Parathyroid adenoma (tissue), 2 donors: ENCODE data around the gene VEPH1.
"Not testable (repeated sequence)": the region's sequence is repeated elsewhere in the genome, so short reads cannot be mapped to it uniquely, and the experiment has no call there.

Source experiments
- H2AFZ ChIP-seq: fragments of 300-600 bp; sonication (generic); one replicate; pipeline ENCODE4 v1.7.0; 2017; ENCODE audit warnings: antibody characterized with exemption, mild to moderate bottlenecking
- H3K27ac ChIP-seq: fragments of 300-600 bp; sonication (generic); one replicate; pipeline ENCODE4 v1.7.0; 2017
- H3K27me3 ChIP-seq: fragments of 300-600 bp; sonication (generic); one replicate; pipeline ENCODE4 v1.7.0; 2017; ENCODE audit warnings: low read length; ENCODE audit not compliant: control insufficient read depth, insufficient read depth
- H3K36me3 ChIP-seq: fragments of 300-600 bp; sonication (generic); one replicate; pipeline ENCODE4 v1.7.0; 2017; ENCODE audit warnings: low read length; ENCODE audit not compliant: control insufficient read depth, insufficient read depth
- H3K4me1 ChIP-seq: fragments of 300-600 bp; sonication (generic); one replicate; pipeline ENCODE4 v1.7.0; 2017; ENCODE audit warnings: control low read depth
- H3K4me2 ChIP-seq: fragments of 300-600 bp; sonication (generic); one replicate; pipeline ENCODE4 v1.7.0; 2017; ENCODE audit warnings: low read length
- H3K4me3 ChIP-seq: fragments of 300-600 bp; sonication (generic); one replicate; pipeline ENCODE4 v1.7.0; 2017; ENCODE audit warnings: low read depth, low read length
- H3K79me2 ChIP-seq: fragments of 300-600 bp; sonication (generic); one replicate; pipeline ENCODE4 v1.7.0; 2017; ENCODE audit warnings: control low read depth
- H3K9ac ChIP-seq: fragments of 300-600 bp; sonication (generic); one replicate; pipeline ENCODE4 v1.7.0; 2017; ENCODE audit warnings: mild to moderate bottlenecking
- H3K9me3 ChIP-seq: fragments of 300-600 bp; sonication (generic); one replicate; pipeline ENCODE4 v1.7.0; 2017; ENCODE audit warnings: low read length; ENCODE audit not compliant: control insufficient read depth
- TF ChIP-seq, protein P1 (sequence below): fragments of 300-600 bp; sonication (generic); IDR thresholded peaks from one replicate; pipeline ENCODE4 v1.7.0; 2017; ENCODE audit warnings: antibody characterized with exemption, mild to moderate bottlenecking
- donor health status: primary hyperparathyroidism.

The VEPH1 gene

DNA sequence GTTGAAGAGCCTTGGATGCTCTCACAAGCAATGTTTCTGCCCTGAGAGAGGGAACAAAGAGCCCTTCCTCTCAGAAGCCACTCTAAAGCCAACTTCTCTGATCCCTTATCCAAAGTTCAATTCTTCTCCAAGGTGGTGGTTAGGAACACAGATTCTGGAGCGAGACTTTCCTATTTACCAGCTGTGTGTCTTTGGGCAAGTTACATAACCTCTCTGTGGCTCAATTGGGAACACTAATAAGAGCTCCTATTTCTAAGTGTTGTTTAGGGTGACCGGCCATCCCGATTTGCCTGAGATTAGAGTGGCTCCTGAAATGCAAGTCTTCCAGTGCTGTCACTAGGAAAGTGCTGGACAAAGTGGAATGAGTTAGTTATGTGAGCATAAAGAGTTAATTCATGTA, 175.4 kb downstream of the VEPH1 start:
- H3K4me2 ChIP-seq = no peak overlapping the region
- H3K4me1 ChIP-seq = no peaks in the 10 kb centered on the region
- no peak overlapping the region for H3K27ac ChIP-seq
- H3K4me3 ChIP-seq = no peak overlapping the region
- H3K9me3 ChIP-seq = no peaks in the 10 kb centered on the region
- no peaks in the 10 kb centered on the region for H3K79me2 ChIP-seq
- no peaks in the 10 kb centered on the region for H3K27me3 ChIP-seq
- no peak overlapping the region for H3K9ac ChIP-seq
- no peaks in the 10 kb centered on the region for H3K36me3 ChIP-seq
- no peak overlapping the region for H2AFZ ChIP-seq
- TF ChIP-seq, protein P1, sequence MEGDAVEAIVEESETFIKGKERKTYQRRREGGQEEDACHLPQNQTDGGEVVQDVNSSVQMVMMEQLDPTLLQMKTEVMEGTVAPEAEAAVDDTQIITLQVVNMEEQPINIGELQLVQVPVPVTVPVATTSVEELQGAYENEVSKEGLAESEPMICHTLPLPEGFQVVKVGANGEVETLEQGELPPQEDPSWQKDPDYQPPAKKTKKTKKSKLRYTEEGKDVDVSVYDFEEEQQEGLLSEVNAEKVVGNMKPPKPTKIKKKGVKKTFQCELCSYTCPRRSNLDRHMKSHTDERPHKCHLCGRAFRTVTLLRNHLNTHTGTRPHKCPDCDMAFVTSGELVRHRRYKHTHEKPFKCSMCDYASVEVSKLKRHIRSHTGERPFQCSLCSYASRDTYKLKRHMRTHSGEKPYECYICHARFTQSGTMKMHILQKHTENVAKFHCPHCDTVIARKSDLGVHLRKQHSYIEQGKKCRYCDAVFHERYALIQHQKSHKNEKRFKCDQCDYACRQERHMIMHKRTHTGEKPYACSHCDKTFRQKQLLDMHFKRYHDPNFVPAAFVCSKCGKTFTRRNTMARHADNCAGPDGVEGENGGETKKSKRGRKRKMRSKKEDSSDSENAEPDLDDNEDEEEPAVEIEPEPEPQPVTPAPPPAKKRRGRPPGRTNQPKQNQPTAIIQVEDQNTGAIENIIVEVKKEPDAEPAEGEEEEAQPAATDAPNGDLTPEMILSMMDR = no peak

DNA sequence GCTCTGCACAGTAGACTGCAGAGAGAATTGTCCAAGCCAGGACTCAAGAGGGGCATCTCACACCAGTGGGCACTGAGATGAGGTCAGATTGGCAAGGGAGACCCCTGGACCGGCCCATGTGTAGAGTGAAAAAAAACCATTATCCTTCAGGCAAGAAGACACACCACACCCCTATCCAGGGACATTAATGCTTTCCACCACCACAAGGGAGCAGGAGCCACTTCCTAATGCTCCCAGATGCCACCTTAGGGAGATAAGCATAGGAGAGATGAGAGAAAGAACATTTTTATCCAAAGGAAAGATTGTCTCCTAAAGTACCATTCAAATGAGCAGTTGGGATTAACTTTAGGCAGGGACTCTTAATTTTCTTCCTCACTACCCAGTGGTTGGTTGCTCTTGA, 176.2 kb downstream of the VEPH1 start:
- Histone ChIP-seq H3K36me3 (no peaks in the 10 kb centered on the region), H3K4me1 (no peaks in the 10 kb centered on the region), H3K9ac (no peak overlapping the region), H3K79me2 (no peaks in the 10 kb centered on the region), H3K9me3 (no peaks in the 10 kb centered on the region), H3K4me2 (no peak overlapping the region), H3K27me3 (no peaks in the 10 kb centered on the region), H3K4me3 (no peak overlapping the region), H2AFZ (no peak overlapping the region), H3K27ac (no peak overlapping the region)
- TF ChIP-seq, protein P1 = no peak

GRCh38 chr3:157324869-157325268, 178.3 kb downstream of the VEPH1 start:
- not testable (repeated sequence) for H3K9ac ChIP-seq, H3K27ac ChIP-seq, H2AFZ ChIP-seq, H3K36me3 ChIP-seq, H3K27me3 ChIP-seq, H3K79me2 ChIP-seq, H3K4me3 ChIP-seq, H3K9me3 ChIP-seq, H3K4me2 ChIP-seq, H3K4me1 ChIP-seq

GRCh38 chr3:157323360-157323759, 179.9 kb downstream of the VEPH1 start:
- H3K4me3 ChIP-seq = no peak overlapping the region
- no peaks in the 10 kb centered on the region for H3K4me1 ChIP-seq
- no peak overlapping the region for H3K4me2 ChIP-seq
- no peaks in the 10 kb centered on the region for H3K27me3 ChIP-seq
- no peak overlapping the region for H3K27ac ChIP-seq
- no peak overlapping the region for H2AFZ ChIP-seq
- no peaks in the 10 kb centered on the region for H3K9me3 ChIP-seq
- no peak overlapping the region for H3K9ac ChIP-seq
- TF ChIP-seq, protein P1 = no peak
- H3K79me2 ChIP-seq = no peaks in the 10 kb centered on the region
- H3K36me3 ChIP-seq = no peaks in the 10 kb centered on the region

GRCh38 chr3:157319672-157320071, 183.5 kb downstream of the VEPH1 start:
- H3K79me2 ChIP-seq = no peaks in the 10 kb centered on the region
- no peaks in the 10 kb centered on the region for H3K9me3 ChIP-seq
- no peak overlapping the region for H3K4me3 ChIP-seq
- no peak overlapping the region for H3K27ac ChIP-seq
- H3K27me3 ChIP-seq = no peaks in the 10 kb centered on the region
- H3K4me2 ChIP-seq = no peak overlapping the region
- H3K36me3 ChIP-seq = no peaks in the 10 kb centered on the region
- H3K9ac ChIP-seq = no peak overlapping the region
- TF ChIP-seq, protein P1 = no peak
- no peak overlapping the region for H2AFZ ChIP-seq
- H3K4me1 ChIP-seq = no peaks in the 10 kb centered on the region
